Stimulated activated CD8-positive, alpha-beta memory T cell treated with anti-CD3 and anti-CD28 coated beads, Interleukin-15, amount 100 ng/mL, for 1 hour (primary cell): ENCODE measurements around the gene PAPPA.

Experiments used
- DNase-seq: peaks from one replicate; pipeline ENCODE4 v3.0.0-alpha.2; 2020; ENCODE audit warnings: low read depth

The PAPPA gene, protein sequence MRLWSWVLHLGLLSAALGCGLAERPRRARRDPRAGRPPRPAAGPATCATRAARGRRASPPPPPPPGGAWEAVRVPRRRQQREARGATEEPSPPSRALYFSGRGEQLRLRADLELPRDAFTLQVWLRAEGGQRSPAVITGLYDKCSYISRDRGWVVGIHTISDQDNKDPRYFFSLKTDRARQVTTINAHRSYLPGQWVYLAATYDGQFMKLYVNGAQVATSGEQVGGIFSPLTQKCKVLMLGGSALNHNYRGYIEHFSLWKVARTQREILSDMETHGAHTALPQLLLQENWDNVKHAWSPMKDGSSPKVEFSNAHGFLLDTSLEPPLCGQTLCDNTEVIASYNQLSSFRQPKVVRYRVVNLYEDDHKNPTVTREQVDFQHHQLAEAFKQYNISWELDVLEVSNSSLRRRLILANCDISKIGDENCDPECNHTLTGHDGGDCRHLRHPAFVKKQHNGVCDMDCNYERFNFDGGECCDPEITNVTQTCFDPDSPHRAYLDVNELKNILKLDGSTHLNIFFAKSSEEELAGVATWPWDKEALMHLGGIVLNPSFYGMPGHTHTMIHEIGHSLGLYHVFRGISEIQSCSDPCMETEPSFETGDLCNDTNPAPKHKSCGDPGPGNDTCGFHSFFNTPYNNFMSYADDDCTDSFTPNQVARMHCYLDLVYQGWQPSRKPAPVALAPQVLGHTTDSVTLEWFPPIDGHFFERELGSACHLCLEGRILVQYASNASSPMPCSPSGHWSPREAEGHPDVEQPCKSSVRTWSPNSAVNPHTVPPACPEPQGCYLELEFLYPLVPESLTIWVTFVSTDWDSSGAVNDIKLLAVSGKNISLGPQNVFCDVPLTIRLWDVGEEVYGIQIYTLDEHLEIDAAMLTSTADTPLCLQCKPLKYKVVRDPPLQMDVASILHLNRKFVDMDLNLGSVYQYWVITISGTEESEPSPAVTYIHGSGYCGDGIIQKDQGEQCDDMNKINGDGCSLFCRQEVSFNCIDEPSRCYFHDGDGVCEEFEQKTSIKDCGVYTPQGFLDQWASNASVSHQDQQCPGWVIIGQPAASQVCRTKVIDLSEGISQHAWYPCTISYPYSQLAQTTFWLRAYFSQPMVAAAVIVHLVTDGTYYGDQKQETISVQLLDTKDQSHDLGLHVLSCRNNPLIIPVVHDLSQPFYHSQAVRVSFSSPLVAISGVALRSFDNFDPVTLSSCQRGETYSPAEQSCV (N-terminal part only)

DNA sequence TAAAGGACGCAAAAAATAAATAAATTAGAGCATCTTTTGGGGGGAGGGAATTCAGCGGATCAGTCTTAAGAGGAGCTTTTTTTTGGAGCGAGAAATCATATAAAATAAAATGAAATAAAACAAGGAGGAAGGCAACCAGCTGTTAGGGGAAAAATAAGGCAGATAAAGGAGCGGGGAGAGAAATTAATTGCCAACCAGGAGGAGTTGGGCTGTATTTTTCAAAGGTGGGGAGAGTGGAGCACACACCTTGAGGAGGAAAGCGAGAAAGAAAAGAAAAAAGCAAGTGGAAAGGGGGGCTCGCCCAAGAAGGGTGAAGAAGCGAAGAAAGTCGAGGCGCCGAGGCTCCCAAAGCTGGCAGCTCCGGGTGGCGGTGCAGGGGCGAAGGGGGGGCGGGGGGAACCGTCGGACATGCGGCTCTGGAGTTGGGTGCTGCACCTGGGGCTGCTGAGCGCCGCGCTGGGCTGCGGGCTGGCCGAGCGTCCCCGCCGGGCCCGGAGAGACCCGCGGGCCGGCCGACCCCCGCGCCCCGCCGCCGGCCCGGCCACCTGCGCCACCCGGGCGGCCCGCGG lies at the start of gene PAPPA:
PAPPA (plus strand) TSS at position 27 of the 569 bp plus-strand sequence; CDS start at position 409, 382 bp downstream.
- DNase-seq, result no peak

DNA sequence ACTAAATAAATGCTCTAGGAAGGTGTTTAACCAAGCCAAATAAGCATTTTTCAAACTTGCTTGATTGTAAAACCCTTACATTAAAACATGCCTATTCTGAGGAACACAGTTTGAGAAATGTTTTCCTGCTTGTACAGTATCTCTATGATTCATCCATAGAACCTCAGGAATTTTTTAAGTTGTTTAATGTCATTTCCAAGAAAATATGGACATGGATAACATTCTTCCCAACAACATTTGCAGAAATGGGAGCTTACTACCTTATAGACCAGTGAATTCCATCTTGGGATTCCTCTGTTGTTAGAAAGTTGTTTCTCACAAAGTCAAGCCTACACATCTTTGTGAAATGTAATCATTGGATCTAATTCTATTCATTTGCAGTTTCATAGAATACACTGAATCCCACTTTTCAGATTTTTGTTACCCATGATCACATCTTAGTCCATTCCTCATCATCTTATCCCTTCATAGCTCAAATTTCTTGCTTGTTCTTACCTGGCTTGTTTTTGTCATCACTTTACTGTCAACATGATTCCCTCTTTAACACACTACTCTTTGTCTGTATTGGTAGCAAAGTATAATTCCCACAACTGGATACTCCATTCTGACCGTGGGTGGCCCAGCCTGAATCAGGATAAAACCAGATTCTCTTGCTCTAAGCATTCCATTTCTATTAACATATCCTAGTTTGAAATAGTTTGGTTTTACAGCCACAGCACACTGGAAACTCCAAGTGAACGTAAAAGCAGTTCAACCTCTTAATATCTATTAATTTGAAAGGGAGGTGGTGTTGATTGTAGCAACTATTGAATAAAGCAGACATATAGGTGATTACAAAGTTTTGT lies 49.4 kb upstream of the PAPPA start:
- DNase-seq, result no peak

DNA sequence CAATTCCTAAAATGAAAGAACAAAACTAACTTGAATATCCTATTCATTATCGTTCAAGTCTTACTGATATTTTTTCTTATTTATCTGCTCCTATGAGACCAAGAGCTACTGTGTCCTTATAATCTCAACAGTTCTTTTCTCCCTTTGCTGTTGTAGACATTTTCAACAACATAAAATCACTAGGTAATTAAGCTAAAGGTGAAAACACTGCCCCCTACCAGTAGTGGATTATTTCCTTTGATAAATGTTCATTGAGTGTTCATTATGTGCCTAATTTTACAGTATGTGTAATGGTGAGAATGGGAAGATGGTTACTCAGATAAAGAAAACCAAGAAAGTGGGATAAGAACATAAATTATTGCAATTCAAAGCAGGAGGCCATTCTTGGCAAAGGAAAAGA lies 41.4 kb upstream of the PAPPA start:
- DNase-seq, result no peak

DNA sequence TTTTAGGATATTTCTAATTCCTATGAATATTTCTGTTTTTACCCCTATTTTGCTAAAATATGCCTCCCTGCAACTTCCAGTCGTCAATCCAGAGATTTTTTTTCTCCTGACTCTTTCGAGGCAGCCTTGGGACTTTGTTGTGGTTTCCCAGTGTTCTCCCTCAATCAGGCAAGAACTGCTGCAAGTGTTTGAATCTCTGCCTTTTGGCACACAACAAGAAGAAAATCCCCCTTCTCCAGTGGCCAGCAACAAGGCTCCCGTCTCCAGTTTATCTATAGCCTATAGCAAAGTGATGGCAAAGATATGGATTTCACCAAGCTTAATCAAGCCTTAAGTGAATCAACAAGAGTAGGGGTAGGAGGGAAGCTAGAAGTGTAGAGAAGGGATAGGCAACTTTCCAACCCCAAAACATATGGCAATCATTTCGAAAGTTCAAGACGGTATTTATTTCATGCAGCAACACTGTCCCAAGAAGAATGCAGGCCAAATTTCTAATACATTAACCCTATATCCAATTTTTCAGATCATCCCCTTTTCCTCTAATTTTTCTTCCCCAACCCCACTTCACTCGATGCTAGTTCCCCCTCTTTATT lies 37.7 kb upstream of the PAPPA start:
- no peak for DNase-seq

DNA sequence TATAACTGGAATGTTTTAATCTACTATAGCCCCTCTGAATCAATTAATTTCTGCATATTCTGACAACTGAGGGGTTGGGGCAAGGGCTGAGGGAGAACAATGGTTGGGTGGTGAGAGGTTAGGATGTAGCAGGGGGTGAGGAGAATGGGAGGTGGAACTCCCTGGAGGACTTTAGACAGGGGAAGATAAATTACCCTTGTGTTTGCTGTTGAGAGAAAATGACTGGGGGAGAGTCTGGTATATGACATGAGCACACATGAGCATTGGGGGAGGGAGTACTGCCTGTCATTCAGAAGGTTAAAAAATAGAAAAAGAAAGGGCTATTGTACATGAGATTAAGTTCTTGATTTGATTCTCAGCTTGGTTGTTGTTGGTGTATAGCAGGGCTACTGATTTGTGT lies 37.2 kb upstream of the PAPPA start:
- DNase-seq, result no peak

DNA sequence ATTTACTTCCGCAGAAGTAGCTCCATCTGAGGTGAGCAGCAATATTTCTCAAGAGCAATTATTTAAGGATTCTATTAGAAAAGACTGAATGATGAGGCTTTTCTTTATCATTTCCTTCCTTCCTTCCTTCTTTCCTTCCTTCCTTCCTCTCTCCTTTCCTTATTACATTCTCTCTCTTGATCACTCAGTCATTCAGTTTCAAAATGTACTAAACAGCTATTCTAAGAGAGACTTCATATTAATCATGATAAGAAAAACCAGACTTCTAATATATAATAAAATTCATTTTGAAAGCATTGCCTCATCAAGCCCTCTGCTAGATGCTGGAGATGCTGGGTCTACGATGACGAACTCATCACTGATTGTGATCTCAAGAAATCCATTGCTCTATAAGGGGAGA lies 30.4 kb upstream of the PAPPA start:
- DNase-seq, result no peak

DNA sequence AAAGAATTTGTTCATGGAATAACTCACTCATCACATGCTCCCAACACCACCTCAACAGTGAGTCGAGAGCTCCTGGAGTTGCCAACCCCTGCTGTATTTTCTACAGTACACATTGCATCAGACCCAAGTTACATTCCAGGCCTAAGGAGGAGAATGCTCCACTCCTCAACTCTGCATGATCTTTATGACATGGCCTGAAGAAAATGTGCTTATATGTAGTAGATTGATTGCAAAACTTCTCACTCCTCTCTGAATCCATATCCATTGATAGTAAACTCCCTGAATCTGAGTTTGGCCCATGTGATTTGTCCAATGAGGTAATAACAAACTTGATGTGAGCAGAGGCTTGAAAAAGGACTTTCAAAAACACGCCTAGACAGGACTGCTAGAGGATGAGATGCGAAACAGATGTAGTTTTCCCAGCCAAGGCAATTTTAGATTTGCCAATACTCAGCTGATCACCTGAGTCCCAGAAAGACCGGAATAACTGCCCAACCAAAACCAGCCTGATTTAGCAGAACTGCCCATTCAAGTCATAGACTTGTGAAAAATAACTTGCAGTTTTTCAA lies 29.0 kb upstream of the PAPPA start:
- DNase-seq, result no peak

DNA sequence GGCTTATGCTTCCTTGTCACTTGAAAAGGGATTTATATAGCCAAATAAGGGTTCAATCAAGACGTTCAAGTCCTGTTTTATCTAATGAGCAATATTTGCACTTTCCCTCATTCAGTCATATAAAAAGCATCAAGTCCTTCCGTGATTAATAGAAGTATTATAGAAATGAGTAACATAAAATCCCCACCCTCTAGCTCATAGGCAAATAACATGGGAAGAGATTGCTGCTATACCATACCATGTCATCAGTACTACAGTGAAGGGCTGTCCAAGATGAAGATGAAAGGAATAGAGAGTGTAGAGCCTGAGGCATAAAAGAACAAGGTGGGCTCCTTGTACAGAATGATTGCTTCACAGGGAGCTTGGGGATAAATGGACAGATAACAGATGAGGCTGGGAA lies 20.4 kb upstream of the PAPPA start:
- DNase-seq, result no peak

DNA sequence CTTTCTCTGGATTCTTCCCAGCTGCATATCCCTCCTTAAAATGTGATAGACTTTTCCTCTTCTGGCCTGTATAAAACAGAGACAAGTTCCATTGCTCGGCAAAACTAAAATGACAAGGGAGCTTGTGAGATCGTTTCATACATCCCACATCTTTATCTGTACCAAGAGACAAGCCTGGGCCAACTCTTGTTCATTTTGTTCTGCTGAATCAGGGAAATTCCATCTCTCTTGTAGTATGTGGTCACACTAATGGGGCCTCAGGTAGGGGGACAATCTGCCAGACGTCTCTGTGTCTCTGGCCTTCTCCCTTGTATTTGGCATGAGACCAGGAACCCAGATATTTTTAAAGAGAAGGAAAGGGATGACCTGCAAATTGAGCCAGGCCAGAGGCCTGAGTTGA lies 18.6 kb upstream of the PAPPA start:
- no peak for DNase-seq

DNA sequence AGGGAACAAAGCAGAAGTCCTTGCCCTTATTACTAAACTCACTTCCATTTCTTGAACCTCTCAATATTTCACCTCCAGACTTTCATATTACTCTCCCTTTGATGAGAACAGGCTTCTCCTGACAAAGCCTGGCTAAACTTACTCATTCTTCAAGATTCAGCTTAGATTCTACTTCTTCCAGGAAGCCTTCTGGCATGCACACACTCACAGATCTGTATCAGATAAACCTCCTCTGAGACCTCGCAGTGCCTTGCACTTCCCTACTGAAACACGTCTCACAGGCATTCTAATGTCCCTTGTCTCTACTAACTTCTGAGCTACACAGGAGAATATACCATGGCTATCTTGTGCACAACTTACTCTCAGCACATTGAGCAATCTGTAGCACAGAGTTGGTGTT lies 16.6 kb upstream of the PAPPA start:
- no peak for DNase-seq

DNA sequence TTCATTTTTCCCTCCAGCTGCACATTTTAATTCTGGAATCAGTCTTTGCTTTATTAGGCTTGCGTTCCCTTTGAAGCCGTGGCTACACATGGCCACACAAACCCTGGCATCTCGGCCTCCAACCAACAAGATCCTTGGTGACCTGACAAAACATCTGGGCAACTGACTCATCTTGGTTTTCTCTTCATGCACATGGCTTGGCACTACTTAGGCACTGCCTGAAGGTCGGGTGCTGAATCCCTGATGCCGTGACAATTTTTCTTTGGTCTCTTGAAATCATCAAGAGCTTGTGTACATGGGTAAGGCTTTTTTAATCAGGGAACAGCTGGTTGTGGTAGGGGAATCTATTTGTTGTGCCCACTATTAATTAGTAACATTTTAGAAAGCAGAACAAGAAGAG lies 16.0 kb upstream of the PAPPA start:
- DNase-seq, result no peak

DNA sequence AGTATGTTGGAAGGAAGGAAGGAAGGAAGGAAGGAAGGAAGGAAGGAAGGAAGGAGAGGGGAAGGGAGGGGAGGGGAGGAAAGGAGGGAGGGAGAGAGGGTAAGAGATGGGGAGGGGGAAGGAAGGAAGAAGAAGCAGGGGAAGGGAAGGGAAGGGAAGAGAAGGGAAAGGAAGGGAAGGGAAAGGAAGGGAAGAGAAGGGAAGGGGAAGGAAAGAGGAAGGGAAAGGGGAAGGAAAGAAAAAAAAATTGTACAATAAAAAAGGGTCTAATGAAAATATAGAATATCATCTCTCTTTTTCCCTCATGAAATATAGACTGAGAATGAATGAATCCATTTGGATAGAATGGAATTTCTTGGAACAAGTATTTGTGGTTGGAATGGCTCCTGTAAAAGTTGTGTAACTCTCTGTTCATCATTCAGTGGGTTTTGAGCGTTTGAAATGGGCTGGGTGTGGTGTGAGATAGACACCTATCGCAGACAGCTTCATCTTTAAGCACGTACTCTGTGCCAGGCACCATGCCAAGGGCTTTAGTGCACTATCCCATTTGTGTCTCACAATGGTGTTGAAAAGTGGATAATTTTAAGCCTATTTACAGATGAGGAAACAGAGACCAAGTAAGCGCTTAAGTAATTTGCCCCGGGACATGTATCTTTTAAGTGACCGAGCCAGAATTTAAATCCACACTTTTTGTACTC lies 11.6 kb upstream of the PAPPA start:
- no peak for DNase-seq

DNA sequence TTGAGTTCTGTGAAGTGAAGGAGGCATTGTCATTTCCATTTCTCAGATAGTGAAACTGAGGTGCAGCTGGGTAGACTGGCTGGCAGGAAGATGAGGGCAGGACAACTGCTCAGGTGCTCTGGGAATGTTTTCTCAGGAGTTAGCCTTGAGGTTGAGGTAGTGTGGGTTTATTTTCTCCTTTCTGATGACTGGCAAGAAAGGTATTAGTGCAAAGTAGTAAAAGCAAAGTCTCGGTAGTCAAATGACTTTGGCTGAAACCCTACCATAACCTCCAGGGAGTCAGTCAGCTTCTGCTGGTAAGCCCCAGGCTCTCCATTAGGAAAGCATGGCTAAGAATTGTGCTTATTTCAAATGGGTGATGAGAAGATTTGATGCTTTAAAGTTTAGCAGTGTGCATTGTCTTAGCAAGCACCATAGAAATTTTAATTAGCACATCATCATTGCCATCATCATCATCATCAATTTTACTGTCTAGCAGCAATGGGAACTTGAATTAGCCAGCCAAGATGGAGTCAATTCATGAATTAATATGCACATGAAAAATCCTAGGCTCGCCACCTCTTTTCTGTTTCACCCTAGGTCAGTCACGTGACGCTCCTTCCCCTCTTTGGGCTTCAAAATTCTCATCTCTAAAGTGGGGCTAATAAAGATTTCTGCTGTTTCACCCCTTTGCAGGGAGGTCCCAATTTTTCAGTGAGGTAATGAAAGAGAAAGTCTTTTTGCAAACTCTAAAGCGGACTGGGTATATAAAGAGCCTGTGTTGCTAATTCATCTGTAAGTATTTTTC lies 10.7 kb upstream of the PAPPA start:
- DNase-seq, result no peak

DNA sequence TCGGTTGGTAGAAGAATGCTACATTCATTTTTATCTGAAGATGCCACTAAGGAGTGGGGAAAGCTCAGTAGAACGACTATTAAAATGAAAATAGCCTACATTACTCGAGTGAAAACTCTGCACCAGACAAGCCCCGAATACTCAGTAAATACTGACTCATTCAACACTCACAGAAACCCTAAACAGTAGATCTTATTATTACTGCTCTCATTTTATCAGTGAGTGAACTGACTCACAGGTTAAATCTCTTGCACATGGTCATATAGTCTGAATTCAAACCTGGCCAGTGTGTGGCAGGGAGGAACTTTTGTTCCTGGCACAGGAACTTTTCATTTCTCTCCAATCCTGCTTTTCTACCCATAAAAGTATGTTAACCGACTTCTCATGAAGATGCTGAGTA lies 9.6 kb upstream of the PAPPA start:
- no peak for DNase-seq

DNA sequence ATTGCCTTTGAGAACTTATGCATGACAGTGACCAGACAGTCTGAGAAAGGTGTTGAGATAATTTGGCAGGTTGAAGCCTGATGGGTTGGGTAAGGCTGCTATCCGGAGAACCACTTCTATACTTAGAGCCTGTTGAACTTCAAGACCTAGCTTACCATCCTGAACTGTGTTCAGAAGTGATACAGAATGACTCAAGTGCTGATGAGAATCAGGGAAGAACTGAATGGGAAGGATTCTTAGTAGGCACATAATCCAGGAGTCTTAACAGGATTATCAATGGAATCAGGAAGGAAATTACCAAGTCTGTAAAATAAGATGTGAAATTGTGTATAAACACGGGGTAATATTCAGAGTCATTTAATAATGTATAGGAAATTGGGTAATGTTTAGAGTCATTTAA lies 9.0 kb upstream of the PAPPA start:
- DNase-seq, result no peak

DNA sequence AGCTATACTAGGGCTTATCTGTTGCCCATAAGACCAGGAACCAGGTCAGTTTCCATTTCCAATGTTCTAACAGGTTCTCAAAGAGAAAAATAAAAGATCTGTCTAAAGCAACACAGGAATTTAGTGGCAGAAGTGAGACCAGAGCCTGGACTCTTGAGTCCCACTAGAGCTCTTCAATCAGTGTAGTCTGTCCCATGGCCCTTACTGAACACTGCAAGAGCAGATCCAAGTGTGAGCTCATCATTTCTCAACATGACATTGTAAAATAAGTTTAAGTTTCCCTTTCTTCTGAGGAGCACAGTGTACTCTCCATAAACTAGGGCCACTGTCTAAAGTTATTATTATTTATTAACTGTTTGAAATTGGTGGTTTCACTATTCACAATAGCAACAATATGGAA lies 8.6 kb upstream of the PAPPA start:
- DNase-seq, result no peak

DNA sequence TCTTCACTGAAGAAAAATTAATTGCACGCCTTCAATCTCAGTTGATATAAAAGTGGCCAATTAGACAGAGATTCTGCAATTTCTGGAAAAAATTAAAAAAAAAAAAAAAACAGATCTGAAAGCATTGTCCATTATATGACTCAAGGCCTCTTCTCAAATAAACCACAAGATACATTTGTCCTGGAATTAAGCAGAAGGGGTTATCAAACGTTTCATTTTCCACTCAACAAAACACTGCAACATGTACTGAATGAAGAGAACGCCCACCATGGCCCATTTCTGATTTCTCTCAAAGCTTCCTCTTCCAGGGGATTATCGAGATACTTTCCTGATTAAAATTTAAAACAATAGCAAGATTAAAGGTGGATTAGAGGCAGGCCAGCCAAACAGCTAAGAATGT lies 5.8 kb upstream of the PAPPA start:
- no peak for DNase-seq

DNA sequence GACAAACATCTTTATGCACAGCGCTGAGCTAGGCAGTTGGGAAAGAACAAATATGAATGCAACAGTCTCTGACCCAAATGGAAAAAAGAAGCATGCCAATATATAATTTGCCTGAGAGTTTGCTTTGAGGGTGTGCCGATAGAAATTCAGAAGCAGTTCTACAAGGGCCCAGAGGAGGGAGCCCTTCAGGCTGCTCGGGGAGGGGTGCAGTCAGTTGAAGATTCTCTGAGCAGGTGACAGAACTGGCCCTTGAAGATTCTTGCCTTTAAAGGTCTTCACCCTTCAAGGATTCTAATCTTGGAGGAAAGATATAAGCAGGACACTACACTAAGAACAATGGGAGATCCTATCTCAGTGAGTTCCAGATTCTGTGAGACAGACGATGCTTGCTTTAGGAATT lies 3.7 kb upstream of the PAPPA start:
- DNase-seq, result no peak

DNA sequence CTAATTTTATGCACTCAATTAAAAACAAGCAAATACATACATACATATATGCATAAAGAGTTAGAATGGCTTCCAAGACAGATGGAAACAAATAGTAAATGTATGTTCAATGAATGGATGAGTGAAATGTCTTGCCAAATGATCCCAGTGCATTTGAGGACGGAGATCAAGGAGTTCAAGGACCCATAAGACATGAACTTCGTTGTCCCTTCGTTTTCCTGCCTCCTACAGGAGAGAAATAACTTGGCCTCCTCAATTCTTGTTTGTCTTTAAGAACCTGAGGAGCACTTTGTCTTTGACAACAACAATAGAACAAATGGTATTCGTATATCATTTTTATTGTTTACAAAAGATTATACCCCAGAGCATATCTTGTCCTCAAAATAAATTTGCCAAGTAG lies 2.4 kb upstream of the PAPPA start:
- no peak for DNase-seq
